GM12892 (cell line): ENCODE data around the gene CBFB.

ENCODE experiments used
- POLR2A ChIP-seq: IDR thresholded peaks from 2 replicates; pipeline ENCODE4 v1.6.1; 2011; ENCODE audit warnings: low read depth, low read length, control low read depth
- POLR2AphosphoS5 ChIP-seq: IDR thresholded peaks from 2 replicates; pipeline ENCODE4 v1.6.1; 2011; ENCODE audit warnings: low read depth, low read length, control low read depth
- TAF1 ChIP-seq: IDR thresholded peaks from 2 replicates; pipeline ENCODE4 v1.6.1; 2011; ENCODE audit warnings: low read depth, mild to moderate bottlenecking, control low read depth, low read length, borderline replicate concordance

- TF ChIP-seq POLR2A: no peak
- no peak for TF ChIP-seq POLR2AphosphoS5
- no peak for TF ChIP-seq TAF1
Observed at GRCh38 chr16:67115639-67116038, 86.7 kb downstream of the CBFB start.
